Skeletal muscle satellite cell (primary cell): ENCODE data around the gene PCCA.
"Not testable (repeated sequence)": the region's sequence is repeated elsewhere in the genome, so short reads cannot be mapped to it uniquely, and the experiment has no call there.

Experiments used
- H3K27me3 ChIP-seq: 2 replicates; pipeline ENCODE4 v1.7.0; 2013; ENCODE audit warnings: low read length; ENCODE audit not compliant: control insufficient read depth, insufficient read depth
- H3K36me3 ChIP-seq: 2 replicates; pipeline ENCODE4 v1.7.0; 2013; ENCODE audit warnings: mild to moderate bottlenecking, control low read depth, low read length; ENCODE audit not compliant: insufficient read depth
- H3K4me1 ChIP-seq: 2 replicates; pipeline ENCODE4 v1.7.0; 2013; ENCODE audit warnings: low read length; ENCODE audit not compliant: control insufficient read depth, insufficient read depth
- H3K4me2 ChIP-seq: 2 replicates; pipeline ENCODE4 v1.7.0; 2013; ENCODE audit warnings: mild to moderate bottlenecking, low read length
- H3K4me3 ChIP-seq: 2 replicates; pipeline ENCODE4 v1.7.0; 2013; ENCODE audit warnings: low read length
- H3K9ac ChIP-seq: 2 replicates; pipeline ENCODE4 v1.7.0; 2013; ENCODE audit warnings: mild to moderate bottlenecking, low read depth, low read length, moderate library complexity
- H3K9me3 ChIP-seq: replicated peaks from 2 replicates; pipeline ENCODE4 v1.7.0; 2013; ENCODE audit warnings: mild to moderate bottlenecking, control low read depth, low read length

Gene PCCA

DNA sequence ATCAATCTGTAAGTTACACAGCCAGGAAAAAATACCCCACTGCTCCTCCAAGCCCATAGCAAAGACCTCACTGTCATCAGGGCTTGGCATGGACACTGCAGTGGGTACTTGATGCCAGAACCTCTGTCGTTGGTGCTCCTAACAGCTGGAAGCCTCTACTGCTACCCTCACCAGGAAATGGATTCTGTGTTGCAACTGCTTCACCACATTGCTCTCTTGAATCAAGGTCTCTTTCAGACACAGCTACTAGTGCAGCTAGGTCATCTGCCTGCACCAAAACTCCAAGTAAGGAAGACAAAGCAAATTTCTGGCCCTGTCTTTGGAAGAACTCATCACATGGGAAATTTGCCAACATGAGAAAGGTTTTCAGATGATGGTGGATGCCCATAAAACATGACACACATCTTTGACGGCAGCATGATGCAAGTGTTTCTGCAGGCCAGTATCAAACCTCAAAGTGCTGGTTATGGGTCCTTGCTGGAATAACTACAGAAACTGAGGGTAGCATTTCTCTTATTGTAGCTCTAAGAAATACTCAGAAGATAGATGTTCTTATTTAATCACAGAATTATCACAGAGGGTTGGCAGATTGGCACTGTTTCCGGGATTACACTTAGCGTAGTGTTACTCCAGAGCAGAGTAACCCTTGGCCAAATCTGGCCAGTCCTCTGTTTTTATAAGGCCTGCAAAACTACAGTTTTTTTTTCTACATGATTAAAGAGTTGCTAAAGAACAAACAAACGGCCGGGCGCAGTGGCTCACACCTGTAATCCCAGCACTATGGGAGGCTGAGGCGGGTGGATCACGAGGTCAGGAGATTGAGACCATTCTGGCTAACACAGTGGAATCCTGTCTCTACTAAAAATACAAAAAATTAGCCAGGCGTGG lies 12.9 kb upstream of the PCCA start:
- Histone ChIP-seq H3K9ac (no peak overlapping the region), H3K4me1 (peaks cover 2% of the 10 kb centered on the region), H3K9me3 (no peaks in the 10 kb centered on the region), H3K4me2 (no peak overlapping the region), H3K27me3 (no peaks in the 10 kb centered on the region), H3K4me3 (no peak overlapping the region), H3K36me3 (no peaks in the 10 kb centered on the region)

- H3K36me3 ChIP-seq, H3K4me1 ChIP-seq, H3K4me3 ChIP-seq, H3K9ac ChIP-seq, H3K27me3 ChIP-seq, H3K9me3 ChIP-seq, H3K4me2 ChIP-seq: not testable (repeated sequence)
These were observed 9.9 kb upstream of the PCCA start for GRCh38 chr13:100079003-100079402.

- H3K9me3 ChIP-seq, H3K27me3 ChIP-seq, H3K4me2 ChIP-seq, H3K9ac ChIP-seq, H3K4me1 ChIP-seq, H3K36me3 ChIP-seq, H3K4me3 ChIP-seq: not testable (repeated sequence)
These were observed 5.5 kb upstream of the PCCA start for GRCh38 chr13:100083401-100083800.

DNA sequence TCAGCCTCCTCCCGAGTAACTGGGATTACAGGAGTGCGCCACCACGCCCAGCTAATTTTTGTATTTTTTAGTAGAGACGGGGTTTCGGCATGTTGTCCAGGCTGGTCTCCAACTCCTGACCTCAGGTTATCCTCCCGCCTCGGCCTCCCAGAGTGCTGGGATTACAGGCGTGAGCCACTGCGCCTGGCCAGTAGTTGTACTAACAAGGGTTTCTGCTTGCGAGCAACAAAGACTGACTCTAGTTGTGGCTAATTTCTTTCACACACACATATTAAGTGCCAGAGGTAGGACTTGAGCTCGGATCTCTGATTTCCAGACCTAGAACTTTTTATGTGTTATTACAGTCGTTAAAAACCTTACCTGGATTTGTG lies 635 bp upstream of the PCCA start:
- Histone ChIP-seq H3K4me2 (peak overlapping the region; percentile 82), H3K9me3 (no peaks in the 10 kb centered on the region), H3K27me3 (no peaks in the 10 kb centered on the region), H3K36me3 (peaks cover 3% of the 10 kb centered on the region), H3K4me1 (peaks cover 12% of the 10 kb centered on the region), H3K9ac (peak overlapping the region; percentile 88), H3K4me3 (peak overlapping the region; percentile 93)

DNA sequence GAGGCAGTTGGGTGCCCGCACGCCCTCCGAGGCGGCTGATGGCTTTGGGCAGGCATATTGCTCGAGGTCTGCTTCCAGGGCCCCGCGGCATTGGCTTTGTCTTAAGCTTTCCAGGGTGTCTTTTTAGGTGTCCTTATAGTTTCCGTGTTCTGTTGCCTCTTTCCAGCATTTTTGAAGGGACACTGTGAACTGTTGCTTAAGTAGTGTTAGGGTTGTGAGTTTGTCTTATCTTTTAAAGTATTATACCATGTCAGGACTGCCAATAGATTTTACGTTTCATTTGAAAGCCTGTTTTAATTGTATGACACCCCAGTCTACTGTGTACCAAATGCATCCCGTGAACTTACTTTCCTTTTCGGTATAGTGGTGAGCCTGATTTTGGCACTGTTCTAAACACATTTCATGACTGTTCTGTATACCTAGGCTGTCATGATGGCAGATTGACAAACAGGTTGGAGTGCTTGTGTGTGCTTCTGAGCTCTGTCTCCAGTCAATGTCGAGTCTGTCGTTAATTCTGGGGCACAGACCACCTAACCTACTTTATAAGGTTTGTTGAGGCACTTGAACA lies 656 bp downstream of the PCCA start:
- Histone ChIP-seq H3K9me3 (no peaks in the 10 kb centered on the region), H3K27me3 (no peaks in the 10 kb centered on the region), H3K4me3 (peak overlapping the region; percentile 93), H3K9ac (peak overlapping the region; percentile 88), H3K36me3 (peaks cover 3% of the 10 kb centered on the region), H3K4me1 (peaks cover 12% of the 10 kb centered on the region), H3K4me2 (peak overlapping the region; percentile 82)

DNA sequence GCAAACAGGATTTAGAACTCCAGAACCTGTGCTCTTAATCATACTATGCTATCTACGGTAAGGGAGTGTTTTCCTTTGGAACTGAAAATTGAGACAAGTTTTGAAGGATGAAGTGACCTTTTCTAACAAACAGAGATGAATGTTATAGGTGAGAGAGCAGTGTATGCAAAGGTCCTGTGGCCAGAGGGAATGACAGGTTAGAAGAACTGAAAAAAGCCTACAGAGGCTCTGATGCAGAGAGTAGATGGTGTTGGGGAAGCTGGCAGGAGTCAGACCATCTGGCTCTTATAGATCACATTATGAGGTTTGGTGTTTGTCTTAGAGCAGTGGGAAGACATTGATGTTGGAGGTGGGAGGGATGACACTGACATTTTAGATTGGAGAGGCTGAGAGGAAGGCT lies 2.0 kb downstream of the PCCA start:
- Histone ChIP-seq H3K9ac (no peak overlapping the region), H3K4me3 (no peak overlapping the region), H3K9me3 (no peaks in the 10 kb centered on the region), H3K36me3 (peaks cover 3% of the 10 kb centered on the region), H3K4me1 (peaks cover 12% of the 10 kb centered on the region), H3K27me3 (no peaks in the 10 kb centered on the region), H3K4me2 (peak overlapping the region; percentile 82)

DNA sequence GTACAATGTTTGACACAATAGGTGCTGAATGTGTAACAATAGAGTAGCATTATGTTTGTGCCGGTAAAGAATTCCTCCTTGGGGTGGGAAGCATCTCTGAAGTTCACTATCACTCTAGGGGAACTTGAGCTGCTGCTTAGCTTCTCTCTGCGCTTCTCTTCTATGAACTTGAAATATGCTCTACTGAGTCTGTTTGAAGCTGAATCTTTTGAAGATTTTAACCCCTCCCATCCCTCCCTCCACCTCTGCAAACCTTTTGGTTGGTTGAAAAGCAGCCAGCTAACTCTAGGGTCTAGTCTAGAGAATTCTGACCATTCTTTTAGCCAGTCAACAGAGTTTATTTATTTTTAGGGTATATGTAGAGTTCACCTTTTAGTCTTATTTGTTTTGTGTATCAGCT lies 2.5 kb downstream of the PCCA start:
- peaks cover 12% of the 10 kb centered on the region for H3K4me1 ChIP-seq
- H3K36me3 ChIP-seq, result no peaks in the 10 kb centered on the region
- no peak overlapping the region for H3K4me3 ChIP-seq
- H3K4me2 ChIP-seq, result no peak overlapping the region
- H3K27me3 ChIP-seq, result no peaks in the 10 kb centered on the region
- H3K9me3 ChIP-seq, result no peaks in the 10 kb centered on the region
- no peak overlapping the region for H3K9ac ChIP-seq

DNA sequence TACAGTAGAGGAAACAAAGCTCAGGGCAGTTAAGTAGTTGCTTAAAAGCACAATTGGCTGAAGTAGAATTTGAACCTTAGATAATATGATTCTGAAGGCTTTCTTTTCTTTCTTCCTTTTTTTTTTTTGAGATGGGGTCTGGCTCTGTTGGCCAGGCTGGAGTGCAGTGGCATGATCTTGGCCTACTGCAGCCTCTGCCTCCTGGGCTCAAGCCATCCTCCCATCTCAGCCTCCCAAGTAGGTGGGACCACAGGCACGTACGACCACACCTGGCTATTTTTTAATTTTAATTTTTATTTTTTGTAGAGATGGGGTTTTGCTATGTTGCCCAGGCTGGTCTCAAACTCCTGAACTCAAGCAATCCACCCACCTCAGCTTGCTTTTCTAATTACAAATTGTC lies 3.4 kb downstream of the PCCA start:
- not testable (repeated sequence) for H3K27me3 ChIP-seq, H3K9me3 ChIP-seq, H3K9ac ChIP-seq, H3K4me2 ChIP-seq, H3K4me3 ChIP-seq, H3K36me3 ChIP-seq
- peaks cover 12% of the 10 kb centered on the region for H3K4me1 ChIP-seq

DNA sequence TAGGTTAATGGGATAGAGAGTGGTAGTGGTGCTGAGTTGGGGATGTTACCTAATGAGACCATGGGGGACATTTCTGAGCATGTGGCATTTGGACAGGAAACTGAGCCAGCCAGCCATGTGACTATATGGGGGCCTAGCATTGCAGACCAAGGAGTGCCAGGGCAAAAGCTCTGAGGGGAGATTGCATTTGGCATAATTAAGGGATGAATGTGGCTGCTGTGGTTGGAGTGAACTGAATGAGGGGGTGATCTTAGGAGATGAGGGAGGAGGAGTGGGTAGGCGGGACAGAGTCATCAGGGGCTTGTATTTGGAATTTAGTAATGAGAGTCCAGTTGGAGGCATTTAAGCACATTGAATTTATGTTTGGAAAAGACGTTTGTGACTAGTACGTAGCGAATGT lies 6.6 kb downstream of the PCCA start:
- no peaks in the 10 kb centered on the region for H3K27me3 ChIP-seq
- H3K9ac ChIP-seq, result no peak overlapping the region
- H3K36me3 ChIP-seq, result no peaks in the 10 kb centered on the region
- no peak overlapping the region for H3K4me3 ChIP-seq
- H3K4me1 ChIP-seq, result peaks cover 9% of the 10 kb centered on the region
- no peaks in the 10 kb centered on the region for H3K9me3 ChIP-seq
- no peak overlapping the region for H3K4me2 ChIP-seq

DNA sequence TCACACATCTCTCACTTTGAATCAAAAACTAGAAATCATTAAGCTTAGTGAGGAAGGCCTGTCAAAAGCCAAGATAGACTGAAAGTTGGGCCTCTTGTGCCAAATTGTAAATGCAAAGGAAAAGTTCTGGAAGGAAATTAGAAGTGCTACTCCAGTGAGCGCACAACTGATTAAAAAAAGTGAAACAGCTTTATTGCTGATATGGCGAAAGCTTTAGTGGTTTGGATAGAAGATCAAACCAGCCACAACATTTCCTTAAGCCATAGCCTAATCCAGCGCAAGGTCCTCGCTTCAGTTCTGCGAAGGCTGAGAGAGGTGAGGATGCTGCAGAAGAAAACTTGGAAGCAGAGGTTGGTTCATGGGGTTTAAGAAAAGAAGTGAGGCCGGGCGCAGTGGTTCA lies 7.6 kb downstream of the PCCA start:
- H3K9ac ChIP-seq, result no peak overlapping the region
- peaks cover 11% of the 10 kb centered on the region for H3K4me1 ChIP-seq
- H3K4me2 ChIP-seq, result no peak overlapping the region
- H3K36me3 ChIP-seq, result no peaks in the 10 kb centered on the region
- H3K9me3 ChIP-seq, result no peaks in the 10 kb centered on the region
- H3K4me3 ChIP-seq, result no peak overlapping the region
- H3K27me3 ChIP-seq, result no peaks in the 10 kb centered on the region

- H3K4me2 ChIP-seq, result no peak overlapping the region
- no peaks in the 10 kb centered on the region for H3K27me3 ChIP-seq
- H3K4me1 ChIP-seq, result peaks cover 11% of the 10 kb centered on the region
- H3K36me3 ChIP-seq, result no peaks in the 10 kb centered on the region
- H3K9ac ChIP-seq, result no peak overlapping the region
- H3K9me3 ChIP-seq, result no peaks in the 10 kb centered on the region
- H3K4me3 ChIP-seq, result no peak overlapping the region
These were observed 8.9 kb downstream of the PCCA start for GRCh38 chr13:100097821-100098220.
